GM12865 (cell line): ENCODE results near the gene PLEK.
A peak's percentile ranks its signal among the peaks of the same experiment; 100 is the strongest.

ENCODE experiments used
- DNase-seq: peaks from one replicate; pipeline ENCODE4 v3.0.0; 2010; ENCODE audit warnings: low read depth
- H3K4me3 ChIP-seq: 2 replicates; pipeline ENCODE4 v1.5.1; 2011; ENCODE audit warnings: mild to moderate bottlenecking, low read depth, low read length, control low read depth
- CTCF ChIP-seq: IDR thresholded peaks from 2 replicates; pipeline ENCODE4 v1.5.1; 2011; ENCODE audit warnings: low read length, control low read depth, low read depth, inconsistent platforms; ENCODE audit not compliant: insufficient read depth; ENCODE audit errors: missing control alignments

PLEK gene

DNA sequence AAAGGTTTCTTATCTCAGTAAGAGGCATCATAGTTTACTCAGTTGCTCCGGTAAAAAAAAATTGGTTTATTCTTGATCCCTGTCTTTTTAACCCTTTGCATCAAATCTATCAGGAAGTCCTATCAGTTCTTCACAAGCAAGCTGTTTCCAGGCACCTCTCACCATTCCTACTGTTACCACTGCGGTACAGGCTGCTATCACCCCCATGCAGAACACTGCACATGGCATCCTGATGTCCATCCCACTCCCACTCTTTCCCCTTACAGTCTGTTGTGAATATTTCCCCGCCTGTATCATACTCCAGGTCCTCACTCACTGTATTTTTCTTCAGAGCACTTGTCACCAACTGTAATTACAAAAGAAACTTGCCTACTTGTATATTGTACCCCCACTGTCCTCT is 40.0 kb upstream of the PLEK start:
- no peak for DNase-seq
- H3K4me3 ChIP-seq, result no peak overlapping the region
- TF ChIP-seq CTCF, result no peak

GRCh38 chr2:68328901-68329300 is 36.2 kb upstream of the PLEK start:
- H3K4me3 ChIP-seq, result no peak overlapping the region

DNA sequence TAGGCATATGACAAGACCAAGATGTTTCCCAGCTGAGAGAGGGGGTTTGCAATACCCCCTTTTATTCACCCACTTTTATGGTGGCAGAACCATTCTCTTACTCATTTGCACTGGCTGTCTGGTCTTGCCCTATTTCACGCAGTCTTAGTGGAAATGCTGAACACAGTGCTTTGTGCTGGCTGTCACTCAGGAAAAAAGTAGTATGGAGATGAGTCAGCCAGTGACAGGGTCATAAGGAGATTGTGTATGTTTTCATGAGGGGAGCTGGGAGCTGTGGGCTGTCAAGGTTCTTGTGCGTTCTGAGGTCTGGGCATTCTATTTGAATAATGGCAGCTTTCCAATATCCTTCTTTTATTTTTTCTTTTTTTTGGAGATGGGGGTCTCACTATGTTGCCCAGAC is 34.4 kb upstream of the PLEK start:
- DNase-seq, result peak; percentile 18

More at GRCh38 chr2:68328901-68329300, 36.2 kb upstream of the PLEK start:
- no peak for TF ChIP-seq CTCF
- peak; percentile 25 for DNase-seq

GRCh38 chr2:68333009-68333408 is 32.1 kb upstream of the PLEK start:
- no peak for DNase-seq

More for the DNA sequence above, 34.4 kb upstream of the PLEK start:
- TF ChIP-seq CTCF, result no peak
- H3K4me3 ChIP-seq, result no peak overlapping the region

DNA sequence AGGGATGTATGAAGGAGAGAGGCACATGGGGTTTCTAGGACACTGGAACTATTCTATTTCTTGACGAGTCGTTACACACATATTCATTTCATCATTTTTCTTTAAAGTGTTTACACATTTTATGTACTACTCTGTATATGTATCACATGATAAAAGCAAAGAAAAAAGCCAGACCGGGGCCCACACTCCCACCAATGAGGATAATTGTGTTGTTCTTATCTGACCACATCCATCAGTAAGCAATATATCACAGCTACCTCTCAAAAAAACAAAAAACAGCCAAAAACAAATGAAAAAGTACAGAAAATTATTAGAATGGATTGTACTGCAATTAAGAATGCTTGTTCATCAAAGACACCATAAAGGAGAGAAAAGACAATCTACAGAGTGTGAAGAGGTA is 31.2 kb upstream of the PLEK start:
- H3K4me3 ChIP-seq, result no peak overlapping the region
- no peak for TF ChIP-seq CTCF
- DNase-seq, result no peak

More at GRCh38 chr2:68333009-68333408, 32.1 kb upstream of the PLEK start:
- no peak overlapping the region for H3K4me3 ChIP-seq
- no peak for TF ChIP-seq CTCF

- no peak for TF ChIP-seq CTCF
- no peak for DNase-seq
Measured at GRCh38 chr2:68336192-68336591, 28.9 kb upstream of the PLEK start.

More at GRCh38 chr2:68336192-68336591, 28.9 kb upstream of the PLEK start:
- H3K4me3 ChIP-seq, result no peak overlapping the region
